ENCODE measurements around the gene DDX25.

The DDX25 gene

GRCh38 chr11:125953401-125953935, 49.2 kb downstream of the DDX25 start:
- no peak for DNase-seq (ENCODE audit: extremely low read depth, low read depth)
- no peak for TF ChIP-seq CTCF (IDR thresholded peaks at IDR 0.05; ENCODE audit: low read depth, low read length)

GRCh38 chr11:125954123-125954944, 50.0 kb downstream of the DDX25 start:
- no peak for DNase-seq (ENCODE audit: extremely low read depth, low read depth)
- TF ChIP-seq CTCF (IDR thresholded peaks at IDR 0.05; ENCODE audit: low read depth, low read length): no peak

GRCh38 chr11:125954945-125955640, 50.8 kb downstream of the DDX25 start:
- DNase-seq (ENCODE audit: extremely low read depth, low read depth): no peak
- TF ChIP-seq CTCF (IDR thresholded peaks at IDR 0.05; ENCODE audit: low read depth, low read length): no peak

GRCh38 chr11:125955856-125956255, 51.5 kb downstream of the DDX25 start:
- no peak for TF ChIP-seq CTCF (IDR thresholded peaks at IDR 0.05; ENCODE audit: low read depth, low read length)

GRCh38 chr11:125956391-125957134, 52.3 kb downstream of the DDX25 start:
- no peak for TF ChIP-seq CTCF (IDR thresholded peaks at IDR 0.05; ENCODE audit: low read depth, low read length)
- no peak for DNase-seq (ENCODE audit: extremely low read depth, low read depth)

More at GRCh38 chr11:125955856-125956255, 51.5 kb downstream of the DDX25 start:
- DNase-seq (ENCODE audit: extremely low read depth, low read depth): no peak

GRCh38 chr11:125957618-125958332, 53.5 kb downstream of the DDX25 start:
- no peak for DNase-seq (ENCODE audit: extremely low read depth, low read depth)
- TF ChIP-seq CTCF (IDR thresholded peaks at IDR 0.05; ENCODE audit: low read depth, low read length): no peak

Data from AG09319 (cell line).